Measurements from ENCODE around the gene DOCK9. TPM values are rescaled to one million over a fixed set of nuclear protein-coding genes. Genes with fewer than 3 reads are reported as not detected.

DOCK9 gene
- total RNA-seq, 2 experiments from 2014 or later = 33.4 to 36.9 TPM

GRCh38 chr13:98791611-98792010 lies 186.3 kb downstream of the DOCK9 start:
- TF ChIP-seq CTCF (IDR thresholded peaks at IDR 0.05) = no peak
- H3K9me3 Mint-ChIP-seq = peaks cover 9% of the 10 kb centered on the region
- ATAC-seq = no peak
- intact Hi-C loops (cut with micrococcal nuclease) = no loop called here
- ChIA-PET CTCF (no interaction called here), POLR2A (no interaction called here)
- H3K4me1 Mint-ChIP-seq (ENCODE audit: low read depth) = peaks cover 3% of the 10 kb centered on the region
- peaks cover 42% of the 10 kb centered on the region for H3K36me3 Mint-ChIP-seq (ENCODE audit: low read depth)
- H3K4me3 Mint-ChIP-seq = no peak overlapping the region
- no peak for DNase-seq
- peaks cover 9% of the 10 kb centered on the region for H3K27me3 Mint-ChIP-seq
- H3K27ac Mint-ChIP-seq = no peak overlapping the region

- no peak overlapping the region for H3K27ac Mint-ChIP-seq
- H3K4me3 Mint-ChIP-seq = no peak overlapping the region
- no peak for TF ChIP-seq CTCF (IDR thresholded peaks at IDR 0.05)
- CTCF ChIA-PET = no interaction called here
- peaks cover 3% of the 10 kb centered on the region for H3K4me1 Mint-ChIP-seq (ENCODE audit: low read depth)
- H3K27me3 Mint-ChIP-seq = peaks cover 9% of the 10 kb centered on the region
- peaks cover 11% of the 10 kb centered on the region for H3K36me3 Mint-ChIP-seq (ENCODE audit: low read depth)
- no peak for DNase-seq
- ATAC-seq = no peak
- intact Hi-C loops (cut with micrococcal nuclease) = no loop called here
- H3K9me3 Mint-ChIP-seq = peaks cover 9% of the 10 kb centered on the region
- POLR2A ChIA-PET = no interaction called here
Measured at GRCh38 chr13:98787996-98788395, 189.9 kb downstream of the DOCK9 start.

GRCh38 chr13:98787173-98787572 lies 190.7 kb downstream of the DOCK9 start:
- H3K27ac Mint-ChIP-seq = no peak overlapping the region
- peaks cover 3% of the 10 kb centered on the region for H3K4me1 Mint-ChIP-seq (ENCODE audit: low read depth)
- peaks cover 9% of the 10 kb centered on the region for H3K27me3 Mint-ChIP-seq
- ATAC-seq (no peak), DNase-seq (no peak)
- intact Hi-C loops (cut with micrococcal nuclease) = no loop called here
- TF ChIP-seq CTCF (IDR thresholded peaks at IDR 0.05) = no peak
- H3K36me3 Mint-ChIP-seq (ENCODE audit: low read depth) = peaks cover 6% of the 10 kb centered on the region
- POLR2A ChIA-PET = no interaction called here
- CTCF ChIA-PET = no interaction called here
- no peak overlapping the region for H3K4me3 Mint-ChIP-seq
- H3K9me3 Mint-ChIP-seq = peaks cover 9% of the 10 kb centered on the region

- Mint-ChIP-seq H3K9me3 (peaks cover 8% of the 10 kb centered on the region), H3K27ac (no peak overlapping the region), H3K4me3 (no peak overlapping the region), H3K36me3 (ENCODE audit: low read depth) (no peaks in the 10 kb centered on the region), H3K4me1 (ENCODE audit: low read depth) (peaks cover 3% of the 10 kb centered on the region), H3K27me3 (peaks cover 15% of the 10 kb centered on the region)
- DNase-seq (no peak), ATAC-seq (no peak)
- no peak for TF ChIP-seq CTCF (IDR thresholded peaks at IDR 0.05)
- ChIA-PET CTCF (no interaction called here), POLR2A (no interaction called here)
- intact Hi-C loops (cut with micrococcal nuclease) = no loop called here
Measured at GRCh38 chr13:98786023-98786422, 191.8 kb downstream of the DOCK9 start.

- H3K27me3 Mint-ChIP-seq = peaks cover 18% of the 10 kb centered on the region
- DNase-seq (no peak), ATAC-seq (no peak)
- H3K9me3 Mint-ChIP-seq = peaks cover 7% of the 10 kb centered on the region
- POLR2A ChIA-PET = no interaction called here
- no peaks in the 10 kb centered on the region for H3K36me3 Mint-ChIP-seq (ENCODE audit: low read depth)
- intact Hi-C loops (cut with micrococcal nuclease) = no loop called here
- H3K4me1 Mint-ChIP-seq (ENCODE audit: low read depth) = peaks cover 3% of the 10 kb centered on the region
- H3K27ac Mint-ChIP-seq = no peak overlapping the region
- CTCF ChIA-PET = no interaction called here
- no peak for TF ChIP-seq CTCF (IDR thresholded peaks at IDR 0.05)
- H3K4me3 Mint-ChIP-seq = no peak overlapping the region
Measured at GRCh38 chr13:98785405-98785804, 192.5 kb downstream of the DOCK9 start.

All from activated CD8-positive, alpha-beta T cell treated with anti-CD3 and anti-CD28 coated beads for 36 hours (primary cell).